NCI-H82 treated with DMSO at 0.1 percent for 48 hours (cell line): ENCODE results near the gene WDFY4.

Source experiments
- DNase-seq: peaks from one replicate; lab custom pipeline; 2025; ENCODE audit not compliant: unreplicated experiment; lab: John Stamatoyannopoulos, UW

The WDFY4 gene

DNA sequence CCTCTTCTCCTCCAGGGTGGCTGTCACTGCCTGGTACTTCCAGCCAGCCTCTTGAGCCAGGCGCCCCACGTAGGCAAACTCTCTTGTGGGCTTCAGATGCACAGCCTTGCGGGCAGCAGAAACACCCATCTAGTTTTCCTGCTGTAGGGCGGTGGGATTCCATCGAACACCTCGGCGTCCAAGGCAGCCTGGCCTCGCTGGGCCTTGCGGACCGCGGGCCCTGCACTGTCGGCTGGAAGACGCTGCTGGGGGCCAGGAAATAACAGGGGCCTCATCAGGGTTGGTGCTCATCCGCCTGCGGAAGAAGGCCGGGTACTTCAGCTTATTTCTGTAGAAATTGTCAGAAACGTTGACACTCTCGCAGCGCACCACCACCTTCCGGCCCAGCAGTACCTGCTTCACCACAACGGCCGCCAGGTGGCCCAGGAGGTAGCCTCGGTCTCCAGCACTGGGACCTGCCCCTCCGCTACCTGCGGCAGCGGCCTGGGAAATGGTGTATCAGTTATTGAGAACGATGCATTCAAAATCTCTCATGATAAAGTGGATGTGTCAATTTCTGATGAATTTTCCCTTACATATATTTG, 61.1 kb downstream of the WDFY4 start:
- DNase-seq = no peak

DNA sequence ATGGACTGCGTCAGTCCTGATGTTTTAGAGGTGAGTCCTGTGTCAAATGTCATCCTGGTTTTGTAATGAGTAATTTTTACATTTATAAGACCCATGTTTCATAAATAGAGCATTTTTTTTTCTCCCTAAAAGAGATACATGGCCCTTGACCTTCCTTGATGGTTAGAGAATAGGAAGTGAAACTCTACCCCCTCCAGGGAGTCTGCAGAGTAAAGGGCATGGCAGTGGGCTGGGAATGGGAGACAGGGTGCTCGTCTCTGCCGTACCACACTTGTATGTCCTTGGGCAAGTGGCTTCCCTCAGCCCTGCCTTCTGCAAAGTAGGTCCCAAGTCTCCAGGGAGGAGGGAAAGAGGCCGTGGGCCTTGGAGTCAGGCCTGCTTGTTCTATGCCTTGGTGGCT, 63.9 kb downstream of the WDFY4 start:
- no peak for DNase-seq

DNA sequence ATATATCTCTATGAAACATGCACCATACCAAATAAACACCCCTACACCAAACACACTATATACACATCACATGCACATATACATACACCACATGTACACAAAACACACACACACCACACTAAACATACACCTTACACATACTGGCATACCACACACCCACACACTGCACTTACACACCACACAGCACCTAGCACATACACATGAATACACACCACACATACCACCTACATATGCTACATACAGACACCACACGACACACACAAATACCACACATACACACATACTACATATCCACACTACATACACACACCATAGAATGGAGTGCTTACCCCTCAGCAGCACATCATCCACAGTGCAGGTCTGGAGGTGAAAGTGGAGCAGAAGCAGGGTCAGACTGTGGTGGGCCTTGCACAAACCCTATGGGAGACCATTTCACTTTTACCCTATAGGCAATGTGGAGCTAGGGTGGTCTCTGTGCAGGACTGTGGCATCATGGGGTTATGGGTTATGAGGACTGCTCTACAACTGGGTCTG, 64.6 kb downstream of the WDFY4 start:
- DNase-seq = no peak

GRCh38 chr10:48750019-48750418, 65.3 kb downstream of the WDFY4 start:
- DNase-seq = no peak

GRCh38 chr10:48750991-48751390, 66.3 kb downstream of the WDFY4 start:
- no peak for DNase-seq

- DNase-seq = no peak
Measured at GRCh38 chr10:48751730-48752129, 67.1 kb downstream of the WDFY4 start.

DNA sequence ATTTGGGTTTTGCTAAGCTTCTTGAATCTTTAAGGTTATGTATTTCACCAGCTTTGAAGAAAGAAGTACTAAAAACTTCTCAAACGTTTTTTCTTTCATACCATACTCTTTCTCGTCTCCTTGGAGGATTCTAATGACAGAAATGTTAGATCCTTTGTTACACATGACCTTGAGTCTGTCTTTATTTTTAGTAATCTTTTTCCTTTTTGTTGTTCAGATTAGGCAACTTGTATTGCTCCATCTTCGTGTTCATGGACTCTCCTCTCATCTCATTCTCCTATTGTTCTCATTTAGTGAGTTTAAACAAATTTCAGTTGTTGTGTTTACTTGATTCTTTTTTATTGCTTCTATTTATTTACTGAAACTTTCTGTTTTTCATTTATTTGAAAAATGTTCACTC, 73.7 kb downstream of the WDFY4 start:
- no peak for DNase-seq

- no peak for DNase-seq
Measured at GRCh38 chr10:48759113-48759901, 74.6 kb downstream of the WDFY4 start.

DNA sequence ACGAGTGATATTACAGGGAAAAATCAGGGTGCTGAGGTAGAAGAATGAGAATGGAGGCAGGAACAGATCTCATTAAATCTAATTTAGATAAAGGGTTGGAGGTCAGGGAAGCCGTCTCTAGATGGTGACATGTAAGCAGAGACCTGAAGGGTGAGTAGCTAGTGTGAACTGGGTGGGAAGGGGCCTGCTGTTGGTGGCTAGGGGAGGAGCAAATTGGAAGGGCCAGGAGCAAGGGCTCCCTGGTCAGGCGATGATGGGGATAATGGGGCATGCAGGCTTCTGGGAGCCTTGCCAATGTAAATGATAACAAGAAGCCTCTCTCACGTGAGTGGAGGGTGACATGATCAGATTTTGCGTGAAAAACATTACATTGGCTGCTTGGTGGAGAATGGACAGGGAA, 76.3 kb downstream of the WDFY4 start:
- no peak for DNase-seq

DNA sequence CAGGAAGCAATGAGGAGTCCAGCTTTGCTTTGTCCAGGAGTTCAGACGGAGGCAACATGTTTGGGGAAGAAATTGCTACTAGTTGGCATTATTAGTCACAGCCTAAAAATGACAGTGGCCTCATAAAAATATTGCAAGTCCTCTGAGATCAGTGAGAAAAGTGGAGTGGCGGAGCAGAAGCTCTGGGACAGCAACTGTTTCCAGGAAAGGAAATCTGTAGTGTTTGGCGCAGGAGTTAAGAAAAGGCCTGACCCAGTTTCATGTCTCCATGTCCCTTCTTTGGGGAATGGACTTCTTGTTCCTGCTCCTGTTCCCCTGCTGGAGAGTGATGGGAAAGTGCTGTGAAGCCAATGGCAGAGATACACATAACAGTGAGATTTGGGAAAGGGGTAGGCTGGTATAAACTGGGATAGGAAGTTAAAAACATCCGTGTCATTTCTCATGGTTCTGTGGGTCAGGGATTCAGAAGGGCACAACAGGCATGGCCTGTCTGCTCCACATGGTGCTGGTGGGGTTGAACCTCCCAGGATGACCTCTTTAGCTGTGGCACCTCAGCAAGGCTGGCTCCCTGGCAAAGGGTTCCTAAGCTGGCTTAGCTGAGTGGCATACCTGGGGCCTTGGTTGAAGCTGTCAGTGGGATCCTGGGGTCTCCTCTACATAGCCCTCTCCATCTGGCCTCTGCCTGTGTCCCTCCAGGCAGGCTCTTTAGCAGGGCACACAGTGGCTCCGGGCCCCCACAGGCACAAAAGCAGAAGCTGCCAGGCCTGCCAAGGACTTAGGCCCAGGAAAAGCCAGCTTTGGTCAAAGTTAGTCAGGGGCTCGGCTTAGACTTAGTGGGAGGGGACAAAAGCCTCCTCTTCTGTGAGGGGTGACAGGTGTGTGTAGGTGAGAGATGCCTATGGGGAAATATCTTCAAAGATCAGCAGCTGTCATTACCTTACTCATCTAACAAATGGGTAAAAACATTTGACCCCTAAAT, 77.7 kb downstream of the WDFY4 start:
- no peak for DNase-seq

DNA sequence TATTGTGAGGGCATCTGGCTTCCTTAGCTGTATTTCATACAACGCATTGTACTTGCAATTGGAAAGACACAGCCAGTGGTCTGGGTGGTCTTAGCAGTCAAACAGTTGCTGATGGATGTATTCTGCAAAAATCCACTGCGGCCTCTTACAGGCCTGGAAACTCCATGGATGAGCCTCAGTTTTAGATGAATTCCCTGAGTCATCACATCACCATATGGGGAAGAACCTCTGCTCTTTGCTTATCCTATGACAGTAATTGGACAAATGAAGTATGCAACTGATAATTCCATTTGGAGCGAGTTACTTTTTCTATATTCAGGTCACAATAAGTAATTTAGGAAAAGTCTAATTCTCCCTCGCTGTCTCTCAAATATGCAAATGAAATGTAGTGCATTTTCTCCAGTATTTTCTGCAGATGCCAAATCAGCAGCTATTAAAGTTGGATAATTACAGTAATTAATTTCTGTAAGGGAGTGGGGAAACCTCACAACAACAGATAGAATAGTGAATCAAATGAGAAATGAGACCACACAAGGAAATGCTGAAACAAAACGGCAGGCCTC, 78.8 kb downstream of the WDFY4 start:
- DNase-seq = no peak

- no peak for DNase-seq
Measured at GRCh38 chr10:48764486-48764885, 79.8 kb downstream of the WDFY4 start.

DNA sequence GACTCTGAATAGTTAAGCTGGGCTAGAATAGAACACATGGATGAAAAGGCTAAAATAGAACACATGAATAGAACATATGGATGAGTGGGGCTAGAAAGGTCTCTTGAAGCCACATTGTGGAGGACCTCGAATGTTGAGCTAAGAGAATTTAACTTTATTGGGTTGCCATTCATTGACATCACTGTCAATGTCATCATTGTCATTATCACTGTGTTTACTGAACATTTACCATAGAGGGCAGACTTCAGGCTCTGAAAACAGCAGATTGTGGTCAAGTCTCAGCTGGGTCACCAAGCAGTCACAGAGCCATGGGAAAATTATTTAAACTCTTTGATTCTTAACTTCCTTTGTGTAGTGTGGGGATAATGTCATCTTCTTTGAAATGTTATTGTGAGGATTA, 80.4 kb downstream of the WDFY4 start:
- no peak for DNase-seq

DNA sequence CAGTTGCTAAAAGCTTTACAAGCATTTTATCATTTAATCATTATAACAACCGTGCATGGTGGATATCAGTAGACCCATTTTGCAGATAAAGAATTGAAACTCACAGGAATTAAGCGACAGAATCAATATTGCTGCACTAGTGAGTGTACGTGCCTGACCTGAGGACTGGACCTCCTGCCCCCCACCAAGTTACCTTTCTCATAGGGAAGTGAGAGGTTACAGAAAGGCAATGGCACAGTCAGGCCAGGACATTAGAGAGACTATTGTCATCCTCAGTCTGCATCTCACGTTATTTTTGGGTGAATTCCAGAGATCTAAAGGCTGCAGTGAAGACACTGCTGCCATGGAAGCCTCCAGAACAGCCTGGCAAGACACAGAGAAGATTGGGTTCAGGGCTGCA, 80.9 kb downstream of the WDFY4 start:
- DNase-seq = no peak

DNA sequence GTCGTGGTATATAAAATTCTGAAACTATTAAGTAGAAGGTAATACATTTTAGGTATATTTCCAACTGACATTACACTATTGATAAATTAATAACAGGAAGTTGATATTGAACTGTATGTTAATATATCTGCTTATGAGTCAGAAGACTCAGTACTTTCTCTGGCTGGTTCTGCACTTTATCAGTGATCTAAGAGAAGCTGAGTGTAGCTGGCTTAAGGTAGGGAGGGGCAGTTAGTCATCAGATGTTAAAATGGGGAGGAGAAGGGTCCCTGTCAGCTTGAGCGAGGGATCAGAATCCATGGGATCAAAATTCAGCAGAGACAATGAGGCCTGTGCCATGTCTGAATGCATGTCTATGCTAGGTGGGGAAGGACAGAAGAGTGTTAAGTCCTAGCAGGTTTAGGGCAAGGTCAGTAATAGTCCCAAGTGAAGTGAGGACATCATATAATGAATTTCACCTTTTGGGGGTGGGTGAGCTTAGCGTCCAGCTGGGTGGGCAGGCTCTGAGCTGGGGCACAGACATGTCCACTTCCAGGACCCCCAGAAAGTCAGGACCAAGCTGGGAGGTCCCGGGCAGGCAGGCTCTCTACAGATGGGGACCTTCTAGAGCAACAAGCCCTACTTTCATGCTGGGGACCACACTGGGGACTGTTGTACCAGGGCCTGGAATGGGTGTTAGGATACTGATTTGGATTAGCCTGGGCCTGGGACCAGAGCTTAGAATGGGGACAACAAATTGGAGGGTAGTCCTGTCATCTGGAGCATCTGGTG, 82.9 kb downstream of the WDFY4 start:
- no peak for DNase-seq

GRCh38 chr10:48768144-48768766, 83.6 kb downstream of the WDFY4 start:
- no peak for DNase-seq

GRCh38 chr10:48768926-48769325, 84.3 kb downstream of the WDFY4 start:
- DNase-seq = no peak

DNA sequence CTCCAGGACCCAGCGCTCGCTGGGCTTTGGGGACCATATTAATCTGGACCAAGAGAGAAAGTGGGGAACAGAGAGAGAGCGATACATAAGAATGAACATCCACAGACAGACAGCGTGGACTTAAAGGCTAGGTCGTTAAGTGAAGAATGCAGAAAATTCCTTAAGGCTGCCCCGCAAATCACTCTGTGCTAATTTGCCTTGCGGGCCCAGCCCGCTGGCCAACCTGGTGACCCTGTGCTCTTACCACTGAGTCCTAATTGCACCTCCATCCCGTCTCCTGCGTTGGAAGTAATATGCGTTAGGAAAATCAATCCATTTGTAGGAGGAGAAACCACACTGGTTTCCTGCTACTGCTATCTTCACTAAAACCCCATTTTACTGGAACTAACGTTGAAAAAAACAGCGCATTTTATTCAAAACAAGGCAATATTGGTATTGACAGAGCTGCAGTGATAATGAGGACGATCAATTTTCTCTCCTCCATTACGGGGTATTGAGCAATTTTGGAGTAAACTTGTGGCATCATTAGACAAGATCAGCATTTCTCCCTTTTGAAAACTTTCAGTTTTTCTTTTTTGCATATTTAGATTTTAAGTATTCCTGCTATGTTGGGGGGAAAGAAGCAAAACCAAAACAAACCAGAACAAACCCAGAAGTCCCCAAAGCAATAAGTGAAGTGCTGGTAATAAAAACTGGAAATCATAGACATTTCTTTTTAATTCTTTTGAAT, 85.2 kb downstream of the WDFY4 start:
- DNase-seq = no peak

DNA sequence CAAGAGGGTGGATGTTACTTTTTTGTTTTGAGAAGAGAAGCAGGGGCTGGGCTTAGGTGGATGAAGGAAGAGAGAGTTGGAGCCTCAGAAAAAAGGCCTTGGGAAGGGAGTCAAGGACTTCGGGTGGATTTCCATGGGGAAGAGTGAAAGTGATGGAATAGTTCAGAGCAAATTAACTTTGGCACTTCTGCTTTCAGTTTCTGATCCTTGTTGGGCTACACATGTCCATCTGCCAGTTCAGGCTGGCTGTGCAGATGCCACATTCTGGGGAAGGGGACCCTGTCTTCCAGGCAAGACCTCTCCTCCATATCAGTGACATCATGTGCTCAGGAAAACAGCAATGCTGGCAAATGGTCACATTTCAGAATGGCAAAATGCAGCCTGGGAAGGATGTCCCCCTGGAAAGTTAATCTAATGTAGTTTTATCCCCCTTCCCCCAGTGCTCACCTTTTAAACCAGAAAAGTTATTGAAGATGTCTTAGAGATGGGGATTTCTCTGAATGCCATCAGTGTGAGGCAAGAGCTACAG, 86.0 kb downstream of the WDFY4 start:
- DNase-seq = no peak
